ENCODE data around the gene TM4SF18. TPM values are rescaled to one million over a fixed set of nuclear protein-coding genes. Genes with fewer than 3 reads are reported as not detected.
A peak's percentile ranks its signal among the peaks of the same experiment; 100 is the strongest.
"Not testable (repeated sequence)": the region's sequence is repeated elsewhere in the genome, so short reads cannot be mapped to it uniquely, and the experiment has no call there.

The TM4SF18 gene
- total and polyA plus RNA-seq, 4 donors: 2.1 to 28.5 (median 4.1) TPM

DNA sequence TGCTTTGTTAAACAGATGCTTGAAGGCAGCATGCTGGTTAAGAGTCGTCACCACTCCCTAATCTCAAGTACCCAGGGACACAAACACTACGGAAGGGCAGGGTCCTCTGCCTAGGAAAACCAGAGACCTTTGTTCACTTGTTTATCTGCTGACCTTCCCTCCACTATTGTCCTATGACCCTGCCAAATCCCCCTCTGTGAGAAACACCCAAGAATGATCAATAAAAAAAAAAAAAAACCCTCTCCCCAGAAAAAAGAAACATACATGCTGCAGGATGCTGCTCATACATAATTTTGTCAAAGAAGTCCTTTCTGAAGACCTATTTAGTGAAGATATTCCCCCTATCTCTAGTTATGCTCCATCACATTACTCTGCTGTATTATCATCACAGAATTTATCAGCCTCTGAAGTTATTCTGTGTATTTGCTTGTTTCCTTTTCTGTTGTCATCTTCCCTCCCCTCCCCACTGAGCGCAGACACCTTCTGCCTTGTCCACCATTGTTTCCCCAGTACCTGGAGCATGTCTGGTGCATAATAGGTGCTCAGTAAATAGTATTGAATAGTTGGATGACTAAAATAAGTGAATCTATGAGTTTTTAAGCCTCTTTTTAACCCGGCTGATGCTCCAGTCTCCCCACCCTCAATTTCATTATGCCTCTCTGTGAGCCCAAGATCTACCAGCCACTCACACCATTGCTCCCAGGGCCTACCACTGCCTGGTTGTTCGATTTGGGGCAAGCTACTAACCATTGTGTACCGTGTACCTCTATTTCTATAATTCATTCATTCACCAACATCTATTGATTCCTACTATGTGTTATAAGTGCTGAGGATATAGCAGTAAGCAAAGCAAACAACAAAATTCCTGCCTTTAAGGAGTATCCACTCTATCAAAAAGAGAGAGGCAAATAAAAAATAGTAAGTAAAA is 48.0 kb upstream of the TM4SF18 start:
- ATAC-seq (ENCODE audit: insufficient read depth, low FRiP score) (no peak), DNase-seq (no peak)
- Histone ChIP-seq H3K4me1 (ENCODE audit: control insufficient read depth in 5 of 5, insufficient read depth in 5 of 5, low read length in 5 of 5) (peaks cover 4 to 22% (median 12%) of the 10 kb centered on the region in 5 donors), H3K4me3 (no peak overlapping the region), H3K36me3 (ENCODE audit: control insufficient read depth in 4 of 4, insufficient read depth in 4 of 4, low read length in 4 of 4) (no peaks in the 10 kb centered on the region), H3K9ac (ENCODE audit: insufficient read depth in 1 of 2, low read length in 2 of 2) (no peak overlapping the region), H3K9me3 (ENCODE audit: control insufficient read depth in 4 of 4, insufficient read depth in 3 of 4, low read length in 3 of 4) (no peaks in the 10 kb centered on the region), H3K27me3 (ENCODE audit: control insufficient read depth in 3 of 3, insufficient read depth in 3 of 3, low read length in 2 of 3) (no peaks in the 10 kb centered on the region), H3K27ac (ENCODE audit: low read depth in 1 of 2, low read length in 1 of 2) (no peak overlapping the region)
- 72 to 92% methylated on average over 6 of the region's 6 CpGs for WGBS, 2 donors
- TF ChIP-seq, protein P1, sequence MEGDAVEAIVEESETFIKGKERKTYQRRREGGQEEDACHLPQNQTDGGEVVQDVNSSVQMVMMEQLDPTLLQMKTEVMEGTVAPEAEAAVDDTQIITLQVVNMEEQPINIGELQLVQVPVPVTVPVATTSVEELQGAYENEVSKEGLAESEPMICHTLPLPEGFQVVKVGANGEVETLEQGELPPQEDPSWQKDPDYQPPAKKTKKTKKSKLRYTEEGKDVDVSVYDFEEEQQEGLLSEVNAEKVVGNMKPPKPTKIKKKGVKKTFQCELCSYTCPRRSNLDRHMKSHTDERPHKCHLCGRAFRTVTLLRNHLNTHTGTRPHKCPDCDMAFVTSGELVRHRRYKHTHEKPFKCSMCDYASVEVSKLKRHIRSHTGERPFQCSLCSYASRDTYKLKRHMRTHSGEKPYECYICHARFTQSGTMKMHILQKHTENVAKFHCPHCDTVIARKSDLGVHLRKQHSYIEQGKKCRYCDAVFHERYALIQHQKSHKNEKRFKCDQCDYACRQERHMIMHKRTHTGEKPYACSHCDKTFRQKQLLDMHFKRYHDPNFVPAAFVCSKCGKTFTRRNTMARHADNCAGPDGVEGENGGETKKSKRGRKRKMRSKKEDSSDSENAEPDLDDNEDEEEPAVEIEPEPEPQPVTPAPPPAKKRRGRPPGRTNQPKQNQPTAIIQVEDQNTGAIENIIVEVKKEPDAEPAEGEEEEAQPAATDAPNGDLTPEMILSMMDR (IDR thresholded peaks at IDR 0.05; ENCODE audit: control extremely low read depth, extremely low read depth): no peak

DNA sequence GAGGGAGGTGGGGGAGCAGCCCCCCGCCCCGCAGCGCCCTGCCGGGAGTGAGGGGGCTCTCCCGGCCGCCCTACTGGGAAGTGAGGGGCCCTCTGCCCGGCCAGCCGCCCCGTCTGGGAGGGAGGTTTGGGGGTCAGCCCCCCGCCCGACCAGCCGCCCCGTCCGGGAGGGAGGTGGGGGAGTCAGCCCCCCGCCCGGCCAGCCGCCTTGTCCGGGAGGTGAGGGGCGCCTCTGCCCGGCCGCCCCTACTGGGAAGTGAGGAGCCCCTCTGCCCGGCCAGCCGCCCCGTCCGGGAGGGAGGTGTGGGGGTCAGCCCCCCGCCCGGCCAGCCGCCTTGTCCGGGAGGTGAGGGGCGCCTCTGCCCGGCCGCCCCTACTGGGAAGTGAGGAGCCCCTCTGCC is 46.8 kb upstream of the TM4SF18 start:
- not testable (repeated sequence) for H3K27me3 ChIP-seq (ENCODE audit: control insufficient read depth in 3 of 3, insufficient read depth in 3 of 3, low read length in 2 of 3); H3K9ac ChIP-seq (ENCODE audit: insufficient read depth in 1 of 2, low read length in 2 of 2); H3K9me3 ChIP-seq (ENCODE audit: control insufficient read depth in 4 of 4, insufficient read depth in 3 of 4, low read length in 3 of 4); H3K36me3 ChIP-seq (ENCODE audit: control insufficient read depth in 4 of 4, insufficient read depth in 4 of 4, low read length in 4 of 4); H3K4me3 ChIP-seq; DNase-seq; H3K27ac ChIP-seq (ENCODE audit: low read depth in 1 of 2, low read length in 1 of 2); ATAC-seq (ENCODE audit: insufficient read depth, low FRiP score)
- 96% methylated on average over 12 of the region's 32 CpGs; no CpG with 5 or more reads in 1 of the 2 donors for WGBS, 2 donors
- H3K4me1 ChIP-seq (ENCODE audit: control insufficient read depth in 5 of 5, insufficient read depth in 5 of 5, low read length in 5 of 5): peaks cover 4 to 25% (median 18%) of the 10 kb centered on the region in 5 donors

DNA sequence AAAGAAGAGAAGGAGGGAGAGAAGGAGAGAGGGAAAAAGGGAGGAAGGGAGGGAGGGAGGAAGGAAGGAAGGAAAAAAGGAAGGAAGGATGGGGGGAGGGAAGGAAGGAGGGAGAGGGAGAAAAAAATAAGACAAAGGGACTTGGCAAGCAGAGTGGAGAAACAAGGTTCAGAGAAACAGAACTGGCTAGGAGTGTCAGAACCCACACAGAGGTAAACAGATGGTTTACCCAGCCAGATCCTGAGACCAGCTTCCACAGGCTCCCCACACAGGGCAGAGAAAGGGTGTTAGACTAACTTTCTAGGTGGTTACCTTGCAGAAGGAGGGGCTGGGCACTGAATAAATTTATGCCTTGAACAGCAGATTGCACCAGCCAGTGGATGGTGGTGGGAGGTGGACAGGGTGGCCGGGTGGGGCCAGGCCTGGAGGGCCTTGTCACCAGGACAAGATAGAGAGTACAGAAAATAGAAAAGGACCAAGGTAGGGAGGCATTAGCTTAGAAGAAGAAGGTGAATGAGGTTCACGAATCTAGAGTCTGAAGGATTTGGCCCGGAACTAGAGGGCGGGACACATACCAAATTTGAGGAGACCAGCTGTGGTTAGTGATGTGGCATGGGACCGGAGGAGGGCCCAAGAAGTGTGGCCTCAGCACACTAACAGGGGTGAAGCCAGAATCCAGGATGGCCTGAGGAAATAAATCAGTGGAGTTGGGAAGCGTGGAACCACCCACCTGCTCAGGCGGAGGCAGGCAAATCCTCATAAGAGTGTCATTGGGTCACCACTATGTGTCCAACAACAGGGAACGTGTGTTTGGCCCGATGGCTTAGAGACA is 45.3 kb upstream of the TM4SF18 start:
- H3K4me1 ChIP-seq (ENCODE audit: control insufficient read depth in 5 of 5, insufficient read depth in 5 of 5, low read length in 5 of 5): peaks cover 4 to 25% (median 18%) of the 10 kb centered on the region in 5 donors
- no peaks in the 10 kb centered on the region for H3K36me3 ChIP-seq (ENCODE audit: control insufficient read depth in 4 of 4, insufficient read depth in 4 of 4, low read length in 4 of 4)
- H3K9ac ChIP-seq (ENCODE audit: insufficient read depth in 1 of 2, low read length in 2 of 2): no peak overlapping the region
- peak overlapping the region; percentile 69 to 76 for H3K27ac ChIP-seq (ENCODE audit: low read depth in 1 of 2, low read length in 1 of 2)
- TF ChIP-seq, protein P1 (IDR thresholded peaks at IDR 0.05; ENCODE audit: control extremely low read depth, extremely low read depth): no peak
- ATAC-seq (ENCODE audit: insufficient read depth, low FRiP score): no peak
- H3K4me3 ChIP-seq: no peak overlapping the region
- 85 to 89% methylated on average over 9 of the region's 9 CpGs for WGBS, 2 donors
- DNase-seq: no peak
- no peaks in the 10 kb centered on the region for H3K27me3 ChIP-seq (ENCODE audit: control insufficient read depth in 3 of 3, insufficient read depth in 3 of 3, low read length in 2 of 3)
- H3K9me3 ChIP-seq (ENCODE audit: control insufficient read depth in 4 of 4, insufficient read depth in 3 of 4, low read length in 3 of 4): peaks cover 0 to 2% (median 0%) of the 10 kb centered on the region in 4 donors
